HG02571 (cell line): ENCODE measurements around the gene RAB37.

Experiments used
- ATAC-seq: cut with Tn5 transposase; IDR thresholded peaks from one replicate; pipeline ENCODE4 v1.9.1; 2021; ENCODE audit warnings: mild to moderate bottlenecking, moderate library complexity; ENCODE audit not compliant: unreplicated experiment

The RAB37 gene, protein sequence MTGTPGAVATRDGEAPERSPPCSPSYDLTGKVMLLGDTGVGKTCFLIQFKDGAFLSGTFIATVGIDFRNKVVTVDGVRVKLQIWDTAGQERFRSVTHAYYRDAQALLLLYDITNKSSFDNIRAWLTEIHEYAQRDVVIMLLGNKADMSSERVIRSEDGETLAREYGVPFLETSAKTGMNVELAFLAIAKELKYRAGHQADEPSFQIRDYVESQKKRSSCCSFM

DNA sequence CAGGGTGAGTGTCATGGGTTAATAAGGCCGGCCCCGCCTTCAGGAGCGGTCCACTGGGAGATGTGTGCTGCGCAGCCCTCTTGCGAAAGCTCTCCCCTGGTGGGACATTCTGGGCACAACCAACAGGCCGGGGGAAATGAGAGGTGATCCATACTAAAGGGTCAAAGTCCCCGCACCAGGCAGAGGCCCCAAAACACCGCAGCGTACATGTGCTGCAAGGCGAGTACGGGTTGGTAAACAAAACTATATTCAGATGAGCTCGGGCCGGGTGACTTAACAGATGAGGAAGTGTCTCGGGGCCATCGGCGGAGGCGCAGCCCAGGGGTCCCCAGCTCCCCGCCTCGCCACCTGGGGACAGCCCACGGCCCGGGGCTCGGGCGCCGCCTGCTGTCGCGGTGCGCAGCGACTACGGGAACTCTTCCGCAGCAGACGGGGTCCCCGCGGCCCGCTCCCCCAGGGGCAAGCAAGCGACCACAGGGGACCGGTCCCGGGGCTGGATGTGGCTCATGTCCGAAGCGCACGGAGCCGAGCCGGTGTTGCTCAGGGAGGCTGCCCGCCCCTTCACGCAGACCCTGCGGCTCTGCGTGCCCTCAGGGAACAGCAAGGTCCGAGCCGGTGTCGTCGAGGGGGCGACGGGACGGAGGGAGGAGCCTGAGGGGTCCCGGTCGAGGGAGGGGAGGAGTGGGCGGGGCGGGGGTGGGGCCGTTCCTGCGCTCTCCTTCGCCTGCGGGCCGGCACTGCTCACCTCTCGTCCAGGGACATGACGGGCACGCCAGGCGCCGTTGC lies at the start of gene RAB37:
RAB37 (plus strand) TSS at position 744 of the 786 bp plus-strand sequence; CDS start at position 761, 17 bp downstream.
- no peak for ATAC-seq

DNA sequence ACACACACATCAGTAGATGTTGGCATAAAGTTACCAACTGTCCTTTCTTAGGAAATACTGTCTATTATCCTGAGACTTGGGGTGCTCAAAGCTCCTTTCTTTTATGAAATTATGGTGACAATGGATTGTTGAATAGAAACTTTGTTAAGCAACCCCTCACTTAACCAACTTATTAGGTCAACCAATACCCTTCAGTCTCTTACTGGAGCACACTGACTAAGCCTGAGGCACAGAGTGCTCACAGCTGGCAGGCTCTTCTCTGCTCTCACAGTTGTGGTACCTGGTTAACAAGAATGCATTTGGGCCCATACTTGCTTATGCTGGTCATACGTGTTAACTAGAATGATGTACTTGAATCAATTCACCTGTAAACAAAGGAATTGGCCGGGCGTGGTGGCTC lies 49.2 kb upstream of the RAB37 start:
- no peak for ATAC-seq

DNA sequence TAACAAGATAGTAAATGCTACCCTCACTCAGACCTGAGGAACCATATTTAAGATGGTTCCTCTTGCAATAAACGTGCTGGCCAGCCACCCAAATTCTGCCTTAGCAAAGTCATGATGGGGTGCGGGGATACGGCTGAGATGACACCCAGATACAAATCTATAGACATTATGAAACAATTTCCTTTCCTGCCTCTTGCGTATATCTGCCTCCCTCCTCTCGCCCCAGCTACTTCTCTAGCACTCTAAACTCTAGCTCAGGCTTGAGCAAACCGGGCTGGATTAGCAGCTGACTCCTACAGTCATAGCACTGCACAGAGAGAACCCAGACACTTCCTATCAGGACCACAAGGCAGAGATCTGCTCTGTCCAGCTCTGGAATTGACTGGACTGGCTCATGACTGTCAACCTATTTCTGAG lies 46.6 kb upstream of the RAB37 start:
- ATAC-seq, result no peak

DNA sequence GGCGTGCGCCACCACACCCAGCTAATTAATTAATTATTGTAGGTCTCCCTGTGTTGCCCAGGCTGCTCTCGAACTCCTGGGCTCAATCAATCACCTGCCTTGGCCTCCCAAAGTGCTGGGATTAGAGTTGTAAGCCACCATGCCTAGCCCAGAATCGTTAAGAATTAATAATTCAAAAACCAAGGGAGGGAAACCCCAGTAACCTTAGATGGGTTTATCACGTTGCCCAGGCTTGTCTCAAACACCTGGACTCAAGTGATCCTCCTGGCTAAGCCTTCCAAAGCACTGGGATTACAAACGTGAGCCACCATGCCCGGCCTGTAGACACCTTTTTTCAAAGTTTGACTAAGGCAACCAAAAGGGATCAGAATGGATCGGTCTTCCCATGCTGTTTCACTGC lies 45.9 kb upstream of the RAB37 start:
- ATAC-seq, result no peak

DNA sequence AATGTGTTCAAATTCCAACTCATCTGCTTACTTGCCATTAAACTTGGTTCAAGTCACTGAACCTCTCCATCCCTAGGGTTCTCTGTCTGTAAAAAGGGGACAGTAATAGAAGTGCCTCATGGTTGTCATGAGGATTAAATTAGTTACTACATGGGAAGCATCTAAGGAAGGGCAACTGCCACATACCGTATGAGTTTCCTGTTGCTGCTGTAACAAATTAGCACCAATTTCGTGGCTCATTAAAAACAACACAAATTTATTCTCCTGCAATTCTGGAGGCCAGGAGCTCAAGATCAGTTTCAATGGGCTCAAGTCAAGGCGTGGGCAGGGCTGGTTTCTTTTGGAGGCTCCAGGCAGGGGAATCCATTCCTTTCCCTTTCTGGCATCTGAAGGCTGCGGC lies 43.0 kb upstream of the RAB37 start:
- no peak for ATAC-seq

DNA sequence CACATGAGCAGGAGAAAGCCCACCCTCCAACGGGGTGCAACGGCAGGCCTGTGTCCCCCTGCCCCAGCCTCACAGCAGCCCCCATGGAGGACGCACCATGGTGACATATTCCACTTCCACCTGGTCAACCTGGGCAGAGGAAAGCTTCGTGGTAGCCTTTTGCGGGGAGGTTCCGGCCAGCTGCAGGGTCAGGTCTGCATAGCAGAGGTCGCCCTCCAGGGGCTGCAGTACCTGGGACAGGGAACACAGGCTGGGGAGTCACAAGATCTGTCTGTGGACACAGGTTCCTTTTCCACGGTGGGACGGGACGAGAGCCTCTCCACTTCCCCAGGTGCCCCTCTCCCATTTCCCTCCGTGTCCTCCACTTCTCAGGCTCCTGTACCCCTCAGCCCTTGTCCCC lies 41.4 kb upstream of the RAB37 start:
- ATAC-seq, result no peak

DNA sequence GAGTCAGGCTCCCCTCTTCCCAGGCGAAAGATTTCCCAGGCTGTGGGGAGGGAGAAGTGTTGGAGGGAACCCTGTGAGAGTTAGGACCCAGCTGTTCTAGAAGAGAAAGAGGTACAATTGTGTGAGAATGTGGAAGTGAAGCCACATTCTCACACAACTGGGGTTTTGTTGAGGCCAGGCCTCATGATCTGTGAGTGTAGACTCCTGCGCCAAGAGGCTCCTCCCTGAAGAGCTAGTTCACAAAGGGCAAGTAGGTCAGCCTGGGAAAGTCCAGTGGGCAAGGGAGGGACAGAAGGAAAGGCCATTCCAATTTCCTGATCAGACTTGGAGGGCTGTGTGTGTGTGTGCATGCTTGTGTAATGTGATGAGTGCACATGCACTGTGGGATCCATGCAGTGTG lies 39.5 kb upstream of the RAB37 start:
- no peak for ATAC-seq

DNA sequence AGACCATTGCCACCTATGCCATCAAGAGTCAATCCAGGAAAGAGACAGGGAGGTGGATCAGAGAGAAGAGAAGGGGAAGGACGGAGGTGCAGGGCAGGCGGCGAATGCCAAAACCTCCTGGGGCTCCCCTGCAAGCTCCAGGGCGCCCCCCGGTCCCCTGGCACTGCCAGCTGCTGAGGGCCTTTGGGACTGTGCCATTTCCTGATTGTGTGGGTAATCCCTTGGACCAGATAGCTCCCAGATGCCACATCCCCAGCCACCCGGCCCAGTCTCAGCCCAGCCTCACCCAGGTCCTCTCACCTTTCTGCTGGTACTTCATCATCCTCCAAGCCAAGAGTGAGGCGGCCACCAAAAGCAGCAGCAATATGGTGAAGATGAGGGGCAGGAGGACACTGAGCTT lies 39.0 kb upstream of the RAB37 start:
- ATAC-seq, result no peak

DNA sequence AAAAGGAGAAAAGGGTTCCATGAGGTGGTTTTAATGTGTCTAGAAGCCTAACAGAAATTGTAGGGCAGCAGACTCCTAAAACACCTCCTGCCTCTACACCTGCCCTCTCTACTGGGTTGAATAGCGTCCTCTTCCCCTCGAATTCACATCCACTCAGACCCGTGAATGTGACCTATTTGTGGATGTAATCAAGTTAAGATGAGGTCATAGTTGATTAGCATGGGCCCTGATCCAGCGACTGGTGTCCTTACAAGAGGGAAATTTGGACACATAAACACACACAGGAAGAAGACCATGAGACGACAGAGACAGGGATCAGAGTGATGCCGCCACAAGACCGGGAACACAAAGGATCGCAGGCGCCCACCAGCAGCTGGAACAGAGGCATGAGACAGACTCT lies 37.8 kb upstream of the RAB37 start:
- ATAC-seq, result no peak

DNA sequence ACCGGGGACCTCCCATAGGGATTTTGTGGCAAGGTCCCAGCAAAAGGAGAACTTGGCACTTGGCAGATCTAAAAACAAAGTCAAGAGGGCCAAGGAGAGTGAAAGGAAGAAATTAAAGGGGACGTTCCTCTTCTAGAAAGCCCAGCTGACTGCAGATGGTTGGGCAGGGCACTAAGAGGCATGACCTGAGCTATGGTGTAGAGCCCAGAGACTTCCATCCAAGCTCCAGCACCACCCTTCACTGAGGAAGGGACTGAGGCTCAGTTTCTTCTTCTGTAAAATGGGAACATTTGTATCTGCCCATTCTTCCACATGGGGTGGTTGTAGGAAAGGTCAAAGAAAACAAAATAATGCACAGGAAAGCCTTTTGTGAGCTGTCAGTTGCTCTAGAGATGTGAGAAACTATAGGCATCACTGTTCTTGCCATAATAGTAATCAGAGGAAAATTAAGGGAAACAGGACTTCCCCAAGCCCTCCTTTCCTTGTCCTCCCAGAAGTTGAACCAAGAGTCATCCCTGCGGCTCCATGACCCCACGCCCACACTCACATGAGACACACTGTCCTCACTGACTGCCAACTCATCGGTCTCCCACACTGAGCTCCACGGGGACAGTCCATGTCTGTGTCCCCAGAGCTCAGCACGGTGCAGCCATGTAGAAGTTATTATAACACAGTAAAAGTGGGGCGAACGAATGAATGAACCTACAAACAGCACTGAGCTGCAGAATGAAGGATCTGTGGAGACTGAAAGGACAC lies 34.8 kb upstream of the RAB37 start:
- ATAC-seq, result no peak

DNA sequence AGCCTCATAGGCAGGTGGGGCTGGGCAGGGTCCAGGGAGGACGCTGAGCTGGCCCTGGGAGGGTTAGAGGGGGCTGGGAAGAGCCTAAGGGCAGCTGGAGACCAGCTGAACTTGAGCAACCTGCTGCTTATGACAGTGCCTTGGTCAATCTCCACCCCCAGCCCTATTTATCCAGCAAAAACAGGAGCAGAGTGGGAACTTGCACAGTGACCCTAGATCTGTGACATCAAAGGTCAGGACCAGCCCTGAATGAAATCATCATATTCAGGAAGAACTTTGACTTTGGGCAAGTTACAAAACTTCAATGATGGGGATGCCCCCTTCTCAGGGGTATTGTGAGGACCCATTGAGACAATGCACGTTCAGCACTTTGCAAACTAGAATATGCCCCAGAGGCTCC lies 33.7 kb upstream of the RAB37 start:
- no peak for ATAC-seq

DNA sequence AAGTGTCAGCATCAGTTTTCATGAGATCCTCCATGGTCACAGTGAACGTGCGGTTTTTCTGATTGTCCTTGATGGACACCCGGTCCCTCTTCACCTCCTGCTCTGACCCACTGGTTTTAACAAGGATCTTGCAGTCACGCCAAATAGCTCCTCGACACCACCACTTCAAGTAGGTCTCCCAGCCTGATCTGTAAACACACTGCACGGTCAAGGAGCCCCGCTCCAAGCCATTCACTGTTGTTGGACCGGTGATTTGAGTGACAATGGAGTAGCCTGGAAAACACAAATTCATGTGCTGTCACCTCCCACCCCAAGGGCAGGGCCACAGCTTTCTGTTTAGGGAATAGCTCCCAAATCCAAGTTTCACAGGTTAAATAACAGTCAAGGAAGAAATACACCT lies 32.5 kb upstream of the RAB37 start:
- ATAC-seq, result no peak

DNA sequence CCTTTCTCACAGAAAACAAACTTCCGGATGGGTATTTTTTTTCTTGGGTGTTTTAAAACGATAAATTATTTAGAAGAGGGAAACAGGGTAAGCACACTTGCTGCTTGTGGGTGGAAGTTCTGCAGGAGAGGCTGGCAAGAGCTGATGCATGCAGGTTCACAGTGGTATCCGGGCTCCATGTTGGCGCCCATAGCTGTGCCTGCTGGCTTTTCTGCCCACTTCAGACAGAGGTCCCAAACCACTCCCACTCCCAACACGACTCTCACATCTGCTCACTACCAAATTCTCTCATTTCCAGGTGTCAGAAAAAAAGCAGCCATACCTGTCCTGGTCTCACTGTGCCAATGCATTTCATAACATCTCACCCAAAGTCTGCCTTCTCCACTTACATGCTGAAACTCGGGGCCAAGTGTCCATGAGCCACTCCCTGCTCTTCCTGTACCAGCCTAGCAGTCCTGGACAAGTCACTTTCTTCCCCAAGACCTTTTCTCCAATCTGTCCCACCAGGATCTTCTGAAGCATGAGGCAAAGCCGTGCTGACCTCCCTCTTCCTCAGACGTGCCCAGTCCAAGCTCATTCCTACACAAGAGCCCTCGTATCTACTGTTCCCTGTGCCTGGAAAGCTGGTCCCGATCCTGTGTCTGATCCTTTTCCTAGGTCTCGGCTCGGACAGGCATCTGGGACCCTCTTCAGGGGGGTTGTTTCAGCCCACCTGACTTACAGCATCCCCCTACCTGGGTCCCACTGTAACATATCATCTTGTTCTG lies 25.8 kb upstream of the RAB37 start:
- no peak for ATAC-seq

DNA sequence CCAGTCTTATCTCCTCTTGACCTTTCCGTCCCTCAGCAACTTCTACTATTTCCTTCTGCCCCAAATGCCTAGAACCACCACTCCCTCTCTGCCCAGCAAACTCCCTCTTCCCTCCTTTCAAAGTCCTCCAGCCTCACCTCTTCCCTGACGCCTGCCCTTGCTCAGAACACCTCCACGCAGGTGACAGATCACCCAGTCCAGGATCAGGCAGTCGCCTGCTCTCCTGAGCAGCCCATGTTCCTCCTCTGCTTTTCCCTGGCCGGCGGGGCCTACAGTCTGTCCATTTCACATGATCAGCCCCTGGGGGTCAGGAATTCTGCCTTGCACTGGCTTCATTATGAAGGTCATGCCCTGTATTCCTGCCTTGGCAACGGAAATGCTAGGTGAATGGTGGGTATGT lies 24.8 kb upstream of the RAB37 start:
- no peak for ATAC-seq

DNA sequence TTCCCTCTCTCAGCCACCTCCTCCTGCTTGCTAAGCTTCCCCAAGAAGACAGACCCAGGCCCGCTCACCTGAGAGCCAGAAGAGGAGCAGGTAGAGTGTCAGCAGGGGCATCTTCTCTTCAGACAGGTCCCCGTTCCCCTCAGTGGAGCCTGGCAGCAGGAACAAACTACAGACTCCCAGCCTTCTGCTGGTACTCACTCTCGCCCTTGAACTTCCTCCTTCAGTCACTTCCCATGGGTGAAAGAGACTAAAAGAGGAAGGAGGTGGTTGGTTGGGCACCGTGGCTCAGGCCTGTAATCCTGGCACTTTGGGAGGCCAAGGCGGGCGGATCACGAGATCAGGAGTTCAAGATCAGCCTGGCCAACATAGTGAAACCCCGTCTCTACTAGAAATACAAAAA lies 24.3 kb upstream of the RAB37 start, which contains the start of gene CD300LF:
CD300LF (minus strand) TSS at position 168 of the 400 bp plus-strand sequence; CDS start at position 111, 57 bp downstream.
- ATAC-seq, result no peak

DNA sequence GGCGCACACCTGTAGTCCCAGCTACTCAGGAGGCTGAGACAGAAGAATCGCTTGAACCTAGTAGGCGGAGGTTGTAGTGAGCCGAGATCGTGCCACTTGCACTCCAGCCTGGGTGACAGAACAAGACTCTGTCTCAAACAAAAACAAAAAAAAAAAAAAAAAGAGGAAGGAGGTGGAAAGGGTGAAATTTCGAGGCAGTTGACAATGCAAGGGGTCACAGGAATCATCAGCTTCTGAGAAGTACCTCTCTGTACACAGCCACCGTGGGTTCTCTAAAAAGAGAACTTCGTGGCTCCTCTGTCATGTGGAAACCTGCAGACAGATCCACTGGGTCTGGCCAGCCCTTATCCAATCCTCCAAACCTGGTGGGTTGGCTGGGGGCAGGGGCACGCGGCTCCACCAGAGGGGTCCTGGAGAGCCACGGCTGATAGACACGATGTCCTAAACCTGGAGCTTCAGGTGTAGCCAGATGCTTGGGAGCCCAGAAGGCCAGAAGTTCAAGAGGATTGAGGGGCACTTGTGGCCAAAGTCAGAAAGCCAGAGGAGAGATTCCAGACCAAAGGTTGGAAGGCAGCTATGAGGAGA lies 23.8 kb upstream of the RAB37 start:
- no peak for ATAC-seq

DNA sequence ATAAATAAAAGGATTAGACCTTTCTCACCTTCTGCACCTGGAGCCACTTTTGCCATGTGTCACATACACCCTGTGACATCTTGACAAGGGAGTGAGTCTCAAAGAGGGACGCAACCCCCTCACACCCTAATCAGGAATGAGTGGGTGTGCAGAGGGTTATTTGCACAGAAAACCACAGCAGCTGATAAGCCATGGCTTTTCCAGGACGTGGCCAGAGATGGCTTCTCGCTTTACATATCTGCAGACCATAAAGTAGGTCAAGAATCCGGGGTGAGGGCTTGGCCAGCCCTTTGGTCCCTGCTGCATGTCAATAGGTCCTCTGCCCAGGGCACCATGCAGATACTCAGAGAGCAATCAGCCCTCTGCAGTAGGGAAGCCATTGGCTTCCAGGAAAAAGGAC lies 21.9 kb upstream of the RAB37 start:
- ATAC-seq, result no peak

DNA sequence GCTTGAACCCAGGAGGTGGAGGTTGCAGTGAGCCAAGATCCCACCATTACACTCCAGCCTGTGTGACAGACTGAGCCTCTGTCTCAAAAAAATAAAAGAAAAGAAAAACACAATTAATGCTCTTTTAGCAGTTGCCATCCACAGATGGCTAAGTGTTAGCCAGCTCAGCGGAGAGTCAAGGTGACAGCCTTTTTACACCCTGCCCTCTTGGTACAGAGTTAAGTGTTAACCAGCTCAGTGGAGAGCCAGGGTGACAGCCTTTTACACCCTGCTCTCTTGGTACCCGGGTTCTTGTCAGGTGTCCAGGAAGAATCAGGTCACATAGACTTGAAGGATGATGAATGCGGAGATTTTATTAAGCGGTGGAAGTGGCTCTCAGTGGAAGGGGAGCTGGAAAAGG lies 16.6 kb upstream of the RAB37 start:
- no peak for ATAC-seq

DNA sequence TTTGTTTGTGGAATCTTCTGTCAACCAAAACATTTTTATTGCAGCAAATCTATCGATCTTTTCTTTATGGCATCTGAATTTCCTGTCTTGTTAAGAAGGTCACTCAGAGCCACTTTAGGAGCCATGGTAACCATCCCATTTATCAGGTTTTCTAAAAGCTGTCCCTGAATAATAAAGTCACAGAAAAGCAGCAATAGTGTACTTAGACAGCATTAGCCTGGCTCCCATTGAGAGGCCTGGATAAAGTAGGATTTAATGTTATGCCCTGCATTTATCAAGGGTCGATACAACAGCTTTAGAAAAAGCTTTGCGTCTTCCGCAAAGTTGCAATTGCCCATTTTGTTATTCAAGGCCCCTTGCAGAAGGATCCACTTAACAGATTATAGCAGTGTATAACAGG lies 14.3 kb upstream of the RAB37 start:
- ATAC-seq, result no peak

DNA sequence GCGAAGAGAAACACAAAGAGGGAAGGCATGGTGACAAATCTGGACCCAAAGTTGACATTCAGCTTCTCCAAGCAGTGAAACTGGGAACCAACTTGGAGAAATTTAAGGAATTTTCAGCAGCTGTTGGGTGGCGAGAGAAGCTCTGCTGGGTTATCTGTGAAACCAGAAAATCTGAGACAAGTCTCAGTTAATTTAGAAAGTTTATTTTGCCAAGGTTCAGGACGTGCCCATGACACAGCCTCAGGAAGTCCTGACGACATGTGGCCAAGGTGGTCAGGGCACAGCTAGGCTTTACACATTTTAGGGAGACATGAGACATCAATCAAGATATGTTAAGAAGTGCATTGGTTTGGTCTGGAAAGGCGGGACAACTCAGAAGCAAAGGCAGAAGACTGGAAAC lies 13.2 kb upstream of the RAB37 start:
- no peak for ATAC-seq

DNA sequence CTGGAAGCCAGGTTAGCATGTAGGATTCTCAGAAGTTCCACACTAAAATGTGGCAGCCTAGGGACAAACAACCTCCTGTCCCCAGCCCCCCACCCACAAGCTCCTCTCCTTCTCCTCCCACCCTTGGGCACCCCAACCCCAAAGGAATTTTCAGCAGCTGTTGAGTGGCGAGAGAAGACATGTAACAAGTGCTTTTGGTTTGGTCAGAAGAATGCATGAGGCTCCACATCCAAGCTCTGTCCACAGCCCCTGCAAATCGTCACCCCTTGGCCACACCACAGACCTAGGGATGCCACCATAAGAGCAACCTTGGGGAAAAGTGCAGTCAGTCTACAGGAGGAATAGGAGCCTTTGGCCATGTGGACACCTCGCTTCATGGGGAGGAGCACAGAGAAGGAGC lies 11.9 kb upstream of the RAB37 start:
- ATAC-seq, result no peak
